Muscle layer of colon (tissue), 2 donors: ENCODE measurements around the gene UCHL5.
"Not testable (repeated sequence)": the region's sequence is repeated elsewhere in the genome, so short reads cannot be mapped to it uniquely, and the experiment has no call there.

Experiments used
- H3K27ac ChIP-seq: one replicate; pipeline ENCODE4 v1.7.0; 2013; ENCODE audit warnings: low read depth, mild to moderate bottlenecking, low read length, moderate library complexity
- H3K27me3 ChIP-seq, 2 donors: one replicate each; pipeline ENCODE4 v1.7.0; 2013; ENCODE audit warnings: low read length in 2 of 2, mild to moderate bottlenecking in 2 of 2; ENCODE audit not compliant: insufficient read depth in 2 of 2, control insufficient read depth in 1 of 2
- H3K36me3 ChIP-seq: one replicate; pipeline ENCODE4 v1.7.0; 2013; ENCODE audit warnings: mild to moderate bottlenecking, low read length; ENCODE audit not compliant: insufficient read depth
- H3K4me1 ChIP-seq: one replicate; pipeline ENCODE4 v1.7.0; 2013; ENCODE audit warnings: mild to moderate bottlenecking, low read length; ENCODE audit not compliant: insufficient read depth
- H3K4me3 ChIP-seq, 2 donors: one replicate each; pipeline ENCODE4 v1.7.0; 2013; ENCODE audit warnings: low read length in 2 of 2, low read depth in 1 of 2, mild to moderate bottlenecking in 1 of 2, moderate library complexity in 1 of 2
- H3K9ac ChIP-seq: one replicate; pipeline ENCODE4 v1.7.0; 2013; ENCODE audit warnings: low read length
- H3K9me3 ChIP-seq: one replicate; pipeline ENCODE4 v1.7.0; 2013; ENCODE audit warnings: mild to moderate bottlenecking, low read length
- donor health status: abdominal sarcoma.
- donor health status: Adenocarcinoma of cecum.

Gene UCHL5

DNA sequence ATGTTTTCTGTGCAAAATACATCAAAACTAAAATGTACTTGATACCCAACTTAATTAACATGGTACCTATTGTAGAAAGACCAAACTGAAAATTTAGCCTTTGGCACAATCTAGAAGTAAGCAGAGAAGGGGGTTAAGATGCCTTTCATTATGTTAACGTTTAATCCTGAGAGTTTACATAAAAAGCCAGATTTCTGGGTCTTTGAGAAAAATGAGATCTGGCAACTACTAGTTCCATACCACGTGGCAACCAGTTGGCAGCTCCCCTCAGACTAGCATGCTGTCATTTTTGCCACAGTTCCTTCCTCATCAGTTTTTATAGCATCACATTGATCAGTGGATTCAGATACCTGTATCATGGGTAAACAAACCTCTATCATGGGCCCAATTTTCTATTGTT lies 1.8 kb upstream of the UCHL5 start:
- Histone ChIP-seq H3K4me1 (peaks cover 18% of the 10 kb centered on the region), H3K9ac (no peak overlapping the region)

DNA sequence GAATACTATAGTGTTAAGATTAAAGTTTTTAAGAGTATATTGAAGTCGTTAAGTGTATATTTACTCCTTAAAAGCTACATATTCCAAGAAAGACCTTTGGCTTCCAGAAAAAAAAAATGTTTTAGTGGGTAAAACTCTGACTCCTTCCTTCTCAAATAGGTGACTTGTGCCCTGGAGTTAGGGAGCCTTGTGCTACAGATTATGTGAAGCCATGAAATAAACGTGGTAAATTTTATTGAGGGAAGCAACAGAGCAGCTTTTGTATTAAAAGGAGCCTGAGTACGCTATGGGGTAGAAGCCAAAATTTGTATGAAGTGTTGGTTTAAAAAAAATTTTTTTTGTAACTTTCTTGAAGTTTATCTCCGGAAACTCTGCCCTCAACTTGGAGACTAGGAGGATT lies 1.2 kb upstream of the UCHL5 start:
- Histone ChIP-seq H3K4me1 (peaks cover 18% of the 10 kb centered on the region), H3K27ac (peak overlapping the region; percentile 99), H3K9ac (peak overlapping the region; percentile 90), H3K4me3 (peak overlapping the region; percentile 89 to 93), H3K36me3 (no peaks in the 10 kb centered on the region), H3K27me3 (no peaks in the 10 kb centered on the region), H3K9me3 (no peaks in the 10 kb centered on the region)

More for the DNA sequence above, 1.8 kb upstream of the UCHL5 start:
- H3K27me3 ChIP-seq = no peaks in the 10 kb centered on the region
- peak overlapping the region in 1 of 2 donors; percentile 93 for H3K4me3 ChIP-seq
- H3K36me3 ChIP-seq = no peaks in the 10 kb centered on the region
- no peaks in the 10 kb centered on the region for H3K9me3 ChIP-seq
- peak overlapping the region; percentile 99 for H3K27ac ChIP-seq

DNA sequence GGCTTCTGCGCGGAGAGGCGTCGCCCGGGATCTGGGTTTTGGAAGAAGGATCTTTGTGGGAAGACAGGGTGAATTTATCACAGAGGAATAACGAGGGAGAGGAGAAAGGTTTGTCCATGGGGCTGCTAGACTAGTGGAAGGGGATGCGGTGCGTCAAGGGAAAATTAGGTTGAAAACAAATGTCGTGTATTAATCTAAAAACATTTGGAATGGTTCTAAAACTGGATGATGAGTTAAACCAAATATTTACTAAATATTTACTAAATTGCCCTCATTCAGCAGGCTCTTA lies 899 bp upstream of the UCHL5 start:
- H3K9me3 ChIP-seq = no peaks in the 10 kb centered on the region
- H3K27ac ChIP-seq = peak overlapping the region; percentile 99
- H3K36me3 ChIP-seq = no peaks in the 10 kb centered on the region
- peak overlapping the region; percentile 90 for H3K9ac ChIP-seq
- H3K27me3 ChIP-seq = no peaks in the 10 kb centered on the region
- H3K4me1 ChIP-seq = peaks cover 18% of the 10 kb centered on the region
- peak overlapping the region; percentile 89 to 93 for H3K4me3 ChIP-seq

DNA sequence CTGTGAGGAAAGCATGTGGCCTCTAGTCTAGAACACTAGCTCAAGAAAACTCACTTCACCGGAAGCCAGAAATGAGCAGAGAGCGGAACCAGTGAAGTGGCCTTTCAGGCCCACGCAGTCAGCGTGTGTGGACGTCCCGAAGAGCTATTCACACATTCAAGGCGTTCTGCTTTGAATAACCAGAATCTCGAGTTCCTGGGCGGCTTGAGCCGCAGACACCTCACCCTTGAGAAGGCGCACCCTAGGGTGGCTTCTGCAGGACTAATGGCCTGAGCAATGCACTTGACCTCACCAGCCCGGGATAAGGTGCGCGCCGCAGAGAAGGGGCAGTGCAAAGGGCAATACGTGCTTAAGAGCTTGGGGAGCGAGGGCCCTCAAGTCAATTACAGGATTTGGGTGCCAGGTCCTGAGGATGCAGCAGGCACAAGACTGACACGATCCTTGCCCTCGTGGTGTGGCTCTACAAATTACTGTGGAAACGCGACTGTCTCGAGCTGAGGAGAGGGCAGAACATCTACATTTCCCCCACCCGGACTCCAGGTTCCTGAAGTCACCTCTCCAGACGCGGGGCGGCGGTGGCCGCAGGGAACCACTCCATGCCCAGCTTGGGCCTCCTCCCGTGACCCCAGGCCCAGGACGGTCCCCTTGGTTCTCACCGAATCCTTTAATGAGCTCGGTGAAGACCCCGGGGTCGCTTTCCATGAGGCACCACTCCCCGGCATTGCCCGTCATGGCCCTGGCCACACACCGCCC lies 455 bp downstream of the UCHL5 start:
- H3K27me3 ChIP-seq = no peaks in the 10 kb centered on the region
- peak overlapping the region; percentile 99 for H3K27ac ChIP-seq

DNA sequence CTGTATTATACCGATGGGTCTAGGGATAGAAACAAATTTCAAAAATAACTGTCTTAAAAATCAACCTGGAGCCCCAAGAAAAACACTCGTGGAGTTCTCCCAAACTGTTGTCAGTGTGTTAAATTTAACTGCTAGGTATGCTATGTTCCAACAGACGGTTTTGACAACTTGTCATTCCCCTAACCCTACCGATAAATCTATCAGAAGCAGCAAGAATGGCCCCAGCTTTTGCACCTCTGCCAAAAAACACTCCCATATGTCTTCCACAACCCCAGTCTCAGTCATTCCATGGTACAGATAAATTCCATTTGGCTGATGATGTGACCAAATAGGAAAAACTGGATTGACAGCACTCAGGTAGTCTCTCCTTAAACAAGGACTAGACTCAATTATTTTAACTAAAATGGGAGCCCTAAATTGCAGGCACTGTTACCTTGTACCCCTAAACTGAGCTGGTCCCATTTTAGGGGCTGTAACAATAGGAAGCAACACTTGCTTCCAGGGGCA lies 4.9 kb downstream of the UCHL5 start:
- Histone ChIP-seq H3K9me3 (no peaks in the 10 kb centered on the region), H3K9ac (no peak overlapping the region), H3K27ac (no peak overlapping the region), H3K4me1 (peaks cover 7% of the 10 kb centered on the region), H3K27me3 (no peaks in the 10 kb centered on the region), H3K36me3 (peaks cover 9% of the 10 kb centered on the region), H3K4me3 (no peak overlapping the region)

More for the DNA sequence above, 455 bp downstream of the UCHL5 start:
- peak overlapping the region; percentile 99 for H3K9ac ChIP-seq
- H3K4me3 ChIP-seq = peak overlapping the region; percentile 89 to 93
- H3K4me1 ChIP-seq = peaks cover 18% of the 10 kb centered on the region
- H3K9me3 ChIP-seq = no peaks in the 10 kb centered on the region
- no peaks in the 10 kb centered on the region for H3K36me3 ChIP-seq

DNA sequence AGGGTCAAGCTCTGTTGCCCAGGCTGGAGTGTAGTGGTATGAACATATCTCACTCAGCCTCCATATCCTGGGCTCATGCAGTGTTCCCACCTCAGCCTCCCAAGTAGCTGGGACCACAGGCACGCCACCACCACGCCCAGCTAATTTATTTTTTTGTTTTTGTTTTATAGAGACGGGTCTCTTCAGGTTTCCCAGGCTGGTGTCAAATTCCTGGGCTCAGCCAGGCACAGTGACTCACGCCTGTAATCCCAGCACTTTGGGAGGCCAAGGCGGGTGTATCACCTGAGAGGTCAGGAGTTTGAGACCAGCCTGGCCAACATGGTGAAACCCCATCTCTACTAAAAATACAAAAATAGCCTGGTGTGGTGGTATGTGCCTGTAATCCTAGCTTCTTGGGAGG lies 10.2 kb downstream of the UCHL5 start:
- not testable (repeated sequence) for H3K27ac ChIP-seq, H3K4me3 ChIP-seq, H3K4me1 ChIP-seq, H3K27me3 ChIP-seq, H3K9ac ChIP-seq, H3K9me3 ChIP-seq
- peaks cover 18% of the 10 kb centered on the region for H3K36me3 ChIP-seq

DNA sequence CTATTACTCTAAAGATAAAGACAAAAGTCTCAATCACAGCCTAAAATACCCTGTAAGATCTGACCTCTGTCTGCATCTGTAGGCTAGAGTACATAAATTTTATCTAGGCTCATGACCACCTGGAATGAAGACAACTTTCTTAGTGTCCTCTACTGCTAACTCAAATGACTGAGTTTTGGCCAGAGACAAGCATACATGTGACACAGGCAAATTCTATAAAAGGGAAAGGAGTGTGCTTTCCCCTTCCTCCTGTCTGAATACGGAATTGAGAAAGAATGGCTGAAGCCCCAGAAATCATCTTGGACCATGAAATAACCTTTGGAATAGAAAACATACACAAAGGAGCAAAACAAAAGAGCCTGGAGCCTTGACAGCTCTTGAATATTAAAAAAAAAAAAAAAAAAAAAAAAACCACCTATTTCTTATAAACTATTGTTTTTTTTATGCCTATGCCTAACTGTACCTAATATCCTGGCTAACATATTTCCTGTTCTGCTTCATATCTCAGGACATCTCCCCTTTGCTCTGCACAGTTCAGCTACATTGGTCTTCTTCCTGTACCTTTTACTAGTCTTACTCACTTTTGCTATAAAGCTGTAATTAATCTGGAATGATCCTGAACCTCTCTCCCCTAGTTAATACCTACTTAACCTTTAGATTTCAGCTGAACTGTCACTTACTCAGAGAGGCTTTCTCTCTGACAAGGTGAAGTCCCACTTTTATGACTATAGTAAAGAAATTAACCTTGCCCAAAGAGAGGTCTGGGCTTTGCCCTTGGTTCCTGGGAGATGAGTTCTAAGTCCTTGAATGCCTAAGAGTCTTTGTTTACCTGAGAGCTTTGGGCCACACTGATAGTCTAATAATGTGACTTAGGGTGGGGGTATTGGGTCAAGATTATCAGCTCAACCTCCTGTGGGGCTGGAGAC lies 16.1 kb downstream of the UCHL5 start:
- Histone ChIP-seq H3K4me1 (no peaks in the 10 kb centered on the region), H3K27ac (no peak overlapping the region)

DNA sequence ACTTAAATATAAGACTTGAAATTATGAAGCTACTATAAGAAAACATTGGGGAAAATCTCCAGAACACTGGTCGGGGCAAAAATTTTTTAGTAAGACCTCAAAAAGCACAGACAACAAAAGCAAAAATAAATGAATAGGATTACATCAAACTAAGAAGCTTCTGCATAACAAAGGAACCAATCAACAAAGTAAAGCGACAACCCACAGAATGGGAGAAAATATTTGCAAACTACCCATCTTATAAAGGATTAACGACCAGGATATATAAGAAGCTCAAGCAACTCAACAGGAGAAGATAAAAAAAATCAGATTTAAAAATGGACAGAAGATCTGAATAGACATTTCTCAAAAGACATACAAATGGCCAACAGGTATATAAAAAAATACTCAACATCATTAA lies 19.1 kb downstream of the UCHL5 start:
- Histone ChIP-seq H3K9me3 (no peaks in the 10 kb centered on the region), H3K36me3 (peaks cover 13% of the 10 kb centered on the region), H3K27ac (no peak overlapping the region), H3K9ac (no peak overlapping the region), H3K4me1 (no peaks in the 10 kb centered on the region), H3K27me3 (no peaks in the 10 kb centered on the region), H3K4me3 (no peak overlapping the region)

More for the DNA sequence above, 16.1 kb downstream of the UCHL5 start:
- Histone ChIP-seq H3K9ac (no peak overlapping the region), H3K27me3 (no peaks in the 10 kb centered on the region), H3K36me3 (peaks cover 13% of the 10 kb centered on the region), H3K9me3 (no peaks in the 10 kb centered on the region), H3K4me3 (no peak overlapping the region)

DNA sequence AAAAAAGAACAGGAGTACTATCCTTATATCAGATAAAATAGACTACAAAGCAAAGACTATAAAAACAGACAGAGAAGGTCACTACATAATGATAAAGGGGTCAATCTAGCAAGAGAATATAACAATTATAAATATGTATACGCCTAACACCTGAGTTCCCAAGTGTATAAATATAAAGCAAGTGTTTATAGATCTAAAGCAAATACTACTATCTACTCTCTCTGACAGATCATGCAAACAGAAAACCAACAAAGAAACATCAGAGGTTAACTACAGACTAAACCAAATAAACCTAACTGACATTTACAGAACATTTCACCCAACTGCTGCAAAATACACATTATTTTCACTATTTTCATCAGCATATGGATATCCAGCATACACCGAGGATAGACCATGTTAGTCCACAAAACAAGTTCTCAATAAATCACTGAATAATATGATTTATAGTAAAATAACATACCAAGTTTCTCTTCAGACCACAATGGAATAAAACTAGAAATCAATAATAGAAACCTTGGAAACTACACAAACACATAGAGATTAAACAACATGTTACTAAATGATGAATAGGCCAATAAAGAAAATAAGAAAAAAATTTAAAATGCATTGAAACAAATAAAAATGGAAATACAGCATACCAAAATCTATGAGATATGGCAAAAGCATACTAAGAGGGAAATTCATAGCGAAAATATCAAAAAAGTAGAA lies 22.7 kb downstream of the UCHL5 start:
- H3K9ac ChIP-seq = no peak overlapping the region
- no peaks in the 10 kb centered on the region for H3K27me3 ChIP-seq
- no peak overlapping the region for H3K27ac ChIP-seq
- H3K36me3 ChIP-seq = no peaks in the 10 kb centered on the region
- H3K4me1 ChIP-seq = no peaks in the 10 kb centered on the region
- no peaks in the 10 kb centered on the region for H3K9me3 ChIP-seq
- H3K4me3 ChIP-seq = no peak overlapping the region

DNA sequence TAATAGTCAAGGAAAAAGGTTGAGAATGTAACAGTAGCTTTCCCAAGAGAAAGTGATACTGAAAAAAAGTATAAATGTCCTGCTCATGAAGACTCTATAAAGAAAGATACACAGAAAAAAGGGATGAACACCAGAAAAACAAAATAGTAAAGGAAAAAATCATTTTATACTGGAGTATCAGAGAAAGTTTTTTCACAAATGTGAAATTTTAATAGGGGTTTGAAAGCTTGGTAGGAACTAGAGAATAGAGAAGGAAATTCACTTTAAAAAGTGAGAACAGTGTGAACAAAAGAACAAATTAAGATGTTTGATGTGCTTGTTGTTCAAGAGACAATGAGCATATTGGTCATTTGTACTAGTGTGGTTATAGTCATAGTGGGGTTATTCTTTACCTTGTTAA lies 25.6 kb downstream of the UCHL5 start:
- Histone ChIP-seq H3K36me3 (no peaks in the 10 kb centered on the region), H3K9me3 (no peaks in the 10 kb centered on the region), H3K4me1 (no peaks in the 10 kb centered on the region), H3K4me3 (no peak overlapping the region), H3K27me3 (no peaks in the 10 kb centered on the region), H3K27ac (no peak overlapping the region), H3K9ac (no peak overlapping the region)
